Breast epithelium (tissue), 3 donors: Measurements from ENCODE around the gene XIRP2.

Experiments
- POLR2A ChIP-seq: fragments of 450-650 bp; IDR thresholded peaks from one replicate; pipeline ENCODE4 v1.6.1; 2016; ENCODE audit warnings: antibody characterized with exemption, mild to moderate bottlenecking, moderate library complexity
- TF ChIP-seq, protein P1 (sequence below), 3 donors: fragments of 450-650 bp; IDR thresholded peaks; one replicate each; pipeline ENCODE4 v1.5.1; 2016 to 2017; ENCODE audit warnings: antibody characterized with exemption in 3 of 3, mild to moderate bottlenecking in 3 of 3, moderate library complexity in 3 of 3

DNA sequence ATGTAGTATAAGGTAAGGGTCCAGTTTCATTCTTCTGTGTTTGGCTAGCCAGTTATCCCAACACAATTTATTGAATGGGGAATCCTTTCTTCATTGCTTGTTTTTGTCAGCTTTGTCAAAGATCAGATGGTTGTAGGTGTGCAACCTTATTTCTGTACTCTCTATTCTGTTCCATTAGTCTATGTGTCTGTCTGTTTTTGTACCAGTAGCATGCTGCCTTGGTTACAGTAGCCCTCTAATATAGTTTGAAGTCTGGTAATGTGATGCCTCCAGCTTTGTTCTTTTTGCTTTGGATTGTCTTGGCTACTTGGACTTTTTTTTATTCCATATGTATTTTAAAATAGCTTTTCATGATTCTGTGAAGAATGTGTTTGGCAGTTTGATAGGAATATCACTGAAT lies 222.1 kb downstream of the XIRP2 start:
- TF ChIP-seq POLR2A = no peak
- TF ChIP-seq, protein P1, sequence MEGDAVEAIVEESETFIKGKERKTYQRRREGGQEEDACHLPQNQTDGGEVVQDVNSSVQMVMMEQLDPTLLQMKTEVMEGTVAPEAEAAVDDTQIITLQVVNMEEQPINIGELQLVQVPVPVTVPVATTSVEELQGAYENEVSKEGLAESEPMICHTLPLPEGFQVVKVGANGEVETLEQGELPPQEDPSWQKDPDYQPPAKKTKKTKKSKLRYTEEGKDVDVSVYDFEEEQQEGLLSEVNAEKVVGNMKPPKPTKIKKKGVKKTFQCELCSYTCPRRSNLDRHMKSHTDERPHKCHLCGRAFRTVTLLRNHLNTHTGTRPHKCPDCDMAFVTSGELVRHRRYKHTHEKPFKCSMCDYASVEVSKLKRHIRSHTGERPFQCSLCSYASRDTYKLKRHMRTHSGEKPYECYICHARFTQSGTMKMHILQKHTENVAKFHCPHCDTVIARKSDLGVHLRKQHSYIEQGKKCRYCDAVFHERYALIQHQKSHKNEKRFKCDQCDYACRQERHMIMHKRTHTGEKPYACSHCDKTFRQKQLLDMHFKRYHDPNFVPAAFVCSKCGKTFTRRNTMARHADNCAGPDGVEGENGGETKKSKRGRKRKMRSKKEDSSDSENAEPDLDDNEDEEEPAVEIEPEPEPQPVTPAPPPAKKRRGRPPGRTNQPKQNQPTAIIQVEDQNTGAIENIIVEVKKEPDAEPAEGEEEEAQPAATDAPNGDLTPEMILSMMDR (IDR thresholded peaks at IDR 0.05) = no peak
